ENCODE data around the gene RAB20. TPM values are rescaled to one million over a fixed set of nuclear protein-coding genes. Genes with fewer than 3 reads are reported as not detected.

The RAB20 gene
- total and polyA plus RNA-seq, 9 of the 15 experiments (the other 6 are each of a cell fraction or from before 2014, with no cell fraction given), result 0.62 to 9.2 (median 5.4) TPM

DNA sequence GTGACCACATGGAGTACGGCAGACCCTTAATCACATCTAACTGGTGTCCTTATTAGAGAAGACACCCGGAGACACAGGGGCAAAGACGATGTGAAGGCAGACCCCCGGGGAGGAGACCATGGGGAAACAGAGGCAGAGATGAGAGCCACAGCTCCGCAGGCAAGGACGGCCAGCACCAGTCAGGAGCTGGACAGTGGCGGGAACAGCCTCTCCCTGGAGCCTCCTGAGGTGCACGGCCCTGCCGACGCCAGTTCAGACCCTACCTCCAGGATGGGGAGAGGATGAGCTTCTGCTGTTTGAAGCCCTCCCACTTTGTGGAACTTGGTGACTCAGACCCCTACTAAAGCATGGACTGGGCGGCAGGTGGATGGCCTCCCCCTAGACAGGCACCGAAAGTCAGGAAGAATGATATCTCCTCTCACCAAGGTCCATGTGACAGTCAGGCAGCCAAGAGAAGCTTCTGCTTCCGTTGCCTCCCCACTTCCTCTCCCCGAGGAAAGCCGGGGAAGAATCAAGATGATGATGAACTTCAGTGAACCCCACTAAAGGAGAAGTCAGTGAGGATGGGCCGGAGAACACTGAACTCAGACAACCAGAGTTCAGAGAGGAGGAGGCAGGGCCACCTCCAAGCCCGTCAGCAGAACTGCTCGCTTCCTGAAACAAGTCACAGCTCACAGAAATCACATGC, 25.4 kb downstream of the RAB20 start (continued):
- TF ChIP-seq, protein P1, sequence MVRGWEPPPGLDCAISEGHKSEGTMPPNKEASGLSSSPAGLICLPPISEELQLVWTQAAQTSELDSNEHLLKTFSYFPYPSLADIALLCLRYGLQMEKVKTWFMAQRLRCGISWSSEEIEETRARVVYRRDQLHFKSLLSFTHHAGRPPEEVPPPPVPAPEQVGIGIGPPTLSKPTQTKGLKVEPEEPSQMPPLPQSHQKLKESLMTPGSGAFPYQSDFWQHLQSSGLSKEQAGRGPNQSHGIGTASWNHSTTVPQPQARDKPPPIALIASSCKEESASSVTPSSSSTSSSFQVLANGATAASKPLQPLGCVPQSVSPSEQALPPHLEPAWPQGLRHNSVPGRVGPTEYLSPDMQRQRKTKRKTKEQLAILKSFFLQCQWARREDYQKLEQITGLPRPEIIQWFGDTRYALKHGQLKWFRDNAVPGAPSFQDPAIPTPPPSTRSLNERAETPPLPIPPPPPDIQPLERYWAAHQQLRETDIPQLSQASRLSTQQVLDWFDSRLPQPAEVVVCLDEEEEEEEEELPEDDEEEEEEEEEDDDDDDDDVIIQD (CRISPR knock-in tag; IDR thresholded peaks at IDR 0.05), result no peak
- TF ChIP-seq PHB (CRISPR knock-in tag; IDR thresholded peaks at IDR 0.05) (no peak), THRAP3 (IDR thresholded peaks at IDR 0.05; ENCODE audit: borderline replicate concordance) (no peak), ZNF57 (CRISPR knock-in tag; IDR thresholded peaks at IDR 0.05) (no peak), NR2C2 (CRISPR knock-in tag; IDR thresholded peaks at IDR 0.05) (no peak), NR2C2 (tag; IDR thresholded peaks at IDR 0.05) (peak; percentile 58), TCF7 (IDR thresholded peaks at IDR 0.05; ENCODE audit: borderline replicate concordance) (no peak), NFIC (IDR thresholded peaks at IDR 0.05) (no peak), CEBPG (CRISPR knock-in tag; IDR thresholded peaks at IDR 0.05) (no peak), CEBPG (tag; conservative IDR thresholded peaks at IDR 0.05 in 1 of 2, IDR thresholded peaks at IDR 0.05 in 1 of 2) (no peak), RBM39 (optimal IDR thresholded peaks at IDR 0.05; ENCODE audit: low read depth, low read length) (no peak)
- TF ChIP-seq, protein P2, sequence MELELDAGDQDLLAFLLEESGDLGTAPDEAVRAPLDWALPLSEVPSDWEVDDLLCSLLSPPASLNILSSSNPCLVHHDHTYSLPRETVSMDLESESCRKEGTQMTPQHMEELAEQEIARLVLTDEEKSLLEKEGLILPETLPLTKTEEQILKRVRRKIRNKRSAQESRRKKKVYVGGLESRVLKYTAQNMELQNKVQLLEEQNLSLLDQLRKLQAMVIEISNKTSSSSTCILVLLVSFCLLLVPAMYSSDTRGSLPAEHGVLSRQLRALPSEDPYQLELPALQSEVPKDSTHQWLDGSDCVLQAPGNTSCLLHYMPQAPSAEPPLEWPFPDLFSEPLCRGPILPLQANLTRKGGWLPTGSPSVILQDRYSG (tag; conservative IDR thresholded peaks at IDR 0.05; ENCODE audit: low read depth), result no peak
- TF ChIP-seq, protein P3, sequence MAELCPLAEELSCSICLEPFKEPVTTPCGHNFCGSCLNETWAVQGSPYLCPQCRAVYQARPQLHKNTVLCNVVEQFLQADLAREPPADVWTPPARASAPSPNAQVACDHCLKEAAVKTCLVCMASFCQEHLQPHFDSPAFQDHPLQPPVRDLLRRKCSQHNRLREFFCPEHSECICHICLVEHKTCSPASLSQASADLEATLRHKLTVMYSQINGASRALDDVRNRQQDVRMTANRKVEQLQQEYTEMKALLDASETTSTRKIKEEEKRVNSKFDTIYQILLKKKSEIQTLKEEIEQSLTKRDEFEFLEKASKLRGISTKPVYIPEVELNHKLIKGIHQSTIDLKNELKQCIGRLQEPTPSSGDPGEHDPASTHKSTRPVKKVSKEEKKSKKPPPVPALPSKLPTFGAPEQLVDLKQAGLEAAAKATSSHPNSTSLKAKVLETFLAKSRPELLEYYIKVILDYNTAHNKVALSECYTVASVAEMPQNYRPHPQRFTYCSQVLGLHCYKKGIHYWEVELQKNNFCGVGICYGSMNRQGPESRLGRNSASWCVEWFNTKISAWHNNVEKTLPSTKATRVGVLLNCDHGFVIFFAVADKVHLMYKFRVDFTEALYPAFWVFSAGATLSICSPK (IDR thresholded peaks at IDR 0.05; ENCODE audit: borderline replicate concordance), result no peak
- TF ChIP-seq, protein P4, sequence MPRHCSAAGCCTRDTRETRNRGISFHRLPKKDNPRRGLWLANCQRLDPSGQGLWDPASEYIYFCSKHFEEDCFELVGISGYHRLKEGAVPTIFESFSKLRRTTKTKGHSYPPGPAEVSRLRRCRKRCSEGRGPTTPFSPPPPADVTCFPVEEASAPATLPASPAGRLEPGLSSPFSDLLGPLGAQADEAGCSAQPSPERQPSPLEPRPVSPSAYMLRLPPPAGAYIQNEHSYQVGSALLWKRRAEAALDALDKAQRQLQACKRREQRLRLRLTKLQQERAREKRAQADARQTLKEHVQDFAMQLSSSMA (CRISPR knock-in tag; IDR thresholded peaks at IDR 0.05), result no peak
- TF ChIP-seq, protein P5, sequence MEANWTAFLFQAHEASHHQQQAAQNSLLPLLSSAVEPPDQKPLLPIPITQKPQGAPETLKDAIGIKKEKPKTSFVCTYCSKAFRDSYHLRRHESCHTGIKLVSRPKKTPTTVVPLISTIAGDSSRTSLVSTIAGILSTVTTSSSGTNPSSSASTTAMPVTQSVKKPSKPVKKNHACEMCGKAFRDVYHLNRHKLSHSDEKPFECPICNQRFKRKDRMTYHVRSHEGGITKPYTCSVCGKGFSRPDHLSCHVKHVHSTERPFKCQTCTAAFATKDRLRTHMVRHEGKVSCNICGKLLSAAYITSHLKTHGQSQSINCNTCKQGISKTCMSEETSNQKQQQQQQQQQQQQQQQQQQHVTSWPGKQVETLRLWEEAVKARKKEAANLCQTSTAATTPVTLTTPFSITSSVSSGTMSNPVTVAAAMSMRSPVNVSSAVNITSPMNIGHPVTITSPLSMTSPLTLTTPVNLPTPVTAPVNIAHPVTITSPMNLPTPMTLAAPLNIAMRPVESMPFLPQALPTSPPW (CRISPR knock-in tag; IDR thresholded peaks at IDR 0.05), result no peak; the same call in 1 of the 2 replicates
- TF ChIP-seq, protein P6, sequence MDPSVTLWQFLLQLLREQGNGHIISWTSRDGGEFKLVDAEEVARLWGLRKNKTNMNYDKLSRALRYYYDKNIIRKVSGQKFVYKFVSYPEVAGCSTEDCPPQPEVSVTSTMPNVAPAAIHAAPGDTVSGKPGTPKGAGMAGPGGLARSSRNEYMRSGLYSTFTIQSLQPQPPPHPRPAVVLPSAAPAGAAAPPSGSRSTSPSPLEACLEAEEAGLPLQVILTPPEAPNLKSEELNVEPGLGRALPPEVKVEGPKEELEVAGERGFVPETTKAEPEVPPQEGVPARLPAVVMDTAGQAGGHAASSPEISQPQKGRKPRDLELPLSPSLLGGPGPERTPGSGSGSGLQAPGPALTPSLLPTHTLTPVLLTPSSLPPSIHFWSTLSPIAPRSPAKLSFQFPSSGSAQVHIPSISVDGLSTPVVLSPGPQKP (CRISPR knock-in tag; IDR thresholded peaks at IDR 0.05), result no peak
- TF ChIP-seq, protein P7, sequence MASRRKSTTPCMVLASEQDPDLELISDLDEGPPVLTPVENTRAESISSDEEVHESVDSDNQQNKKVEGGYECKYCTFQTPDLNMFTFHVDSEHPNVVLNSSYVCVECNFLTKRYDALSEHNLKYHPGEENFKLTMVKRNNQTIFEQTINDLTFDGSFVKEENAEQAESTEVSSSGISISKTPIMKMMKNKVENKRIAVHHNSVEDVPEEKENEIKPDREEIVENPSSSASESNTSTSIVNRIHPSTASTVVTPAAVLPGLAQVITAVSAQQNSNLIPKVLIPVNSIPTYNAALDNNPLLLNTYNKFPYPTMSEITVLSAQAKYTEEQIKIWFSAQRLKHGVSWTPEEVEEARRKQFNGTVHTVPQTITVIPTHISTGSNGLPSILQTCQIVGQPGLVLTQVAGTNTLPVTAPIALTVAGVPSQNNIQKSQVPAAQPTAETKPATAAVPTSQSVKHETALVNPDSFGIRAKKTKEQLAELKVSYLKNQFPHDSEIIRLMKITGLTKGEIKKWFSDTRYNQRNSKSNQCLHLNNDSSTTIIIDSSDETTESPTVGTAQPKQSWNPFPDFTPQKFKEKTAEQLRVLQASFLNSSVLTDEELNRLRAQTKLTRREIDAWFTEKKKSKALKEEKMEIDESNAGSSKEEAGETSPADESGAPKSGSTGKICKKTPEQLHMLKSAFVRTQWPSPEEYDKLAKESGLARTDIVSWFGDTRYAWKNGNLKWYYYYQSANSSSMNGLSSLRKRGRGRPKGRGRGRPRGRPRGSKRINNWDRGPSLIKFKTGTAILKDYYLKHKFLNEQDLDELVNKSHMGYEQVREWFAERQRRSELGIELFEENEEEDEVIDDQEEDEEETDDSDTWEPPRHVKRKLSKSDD (conservative IDR thresholded peaks at IDR 0.05; ENCODE audit: low read length), result no peak
